Smooth muscle cell (in vitro differentiated cells): ENCODE measurements around the gene ST7L. TPM values are rescaled to one million over a fixed set of nuclear protein-coding genes. Genes with fewer than 3 reads are reported as not detected.

ENCODE experiments used
- DNase-seq: peaks from one replicate; lab custom pipeline; 2025; ENCODE audit not compliant: unreplicated experiment; lab: John Stamatoyannopoulos, UW
- H2AFZ ChIP-seq: fragments of 200-600 bp; sonication (generic); 2 replicates; pipeline ENCODE4 v1.6.0; 2016; ENCODE audit warnings: antibody characterized with exemption, low read depth, mild to moderate bottlenecking
- H3F3A ChIP-seq: fragments of 200-600 bp; sonication (generic); 2 replicates; pipeline ENCODE4 v1.6.0; 2017; ENCODE audit warnings: antibody characterized with exemption, low read depth
- H3K27ac ChIP-seq: fragments of 200-600 bp; sonication (generic); 2 replicates; pipeline ENCODE4 v1.5.1; 2016; ENCODE audit warnings: low read depth, mild to moderate bottlenecking
- H3K27me3 ChIP-seq: fragments of 200-600 bp; sonication (generic); 2 replicates; pipeline ENCODE4 v1.6.1; 2016; ENCODE audit warnings: low read depth, mild to moderate bottlenecking
- H3K36me3 ChIP-seq: fragments of 200-600 bp; sonication (generic); 2 replicates; pipeline ENCODE4 v1.5.1; 2016; ENCODE audit warnings: low read depth
- H3K4me1 ChIP-seq: fragments of 200-600 bp; sonication (generic); 2 replicates; pipeline ENCODE4 v1.5.1; 2016; ENCODE audit warnings: low read depth
- H3K4me2 ChIP-seq: fragments of 200-600 bp; sonication (generic); 2 replicates; pipeline ENCODE4 v1.6.0; 2016; ENCODE audit warnings: mild to moderate bottlenecking
- H3K4me3 ChIP-seq: fragments of 200-600 bp; sonication (generic); 2 replicates; pipeline ENCODE4 v1.5.1; 2016; ENCODE audit warnings: mild to moderate bottlenecking
- H3K79me2 ChIP-seq: fragments of 200-600 bp; sonication (generic); 2 replicates; pipeline ENCODE4 v1.6.0; 2016; ENCODE audit warnings: low read depth, mild to moderate bottlenecking
- H3K9ac ChIP-seq: fragments of 200-600 bp; sonication (generic); 2 replicates; pipeline ENCODE4 v1.6.0; 2016; ENCODE audit warnings: low read depth
- H3K9me3 ChIP-seq: fragments of 200-600 bp; sonication (generic); replicated peaks from 2 replicates; pipeline ENCODE4 v1.5.1; 2016; ENCODE audit warnings: low read depth
- H4K20me1 ChIP-seq: fragments of 200-600 bp; sonication (generic); 2 replicates; pipeline ENCODE4 v1.6.0; 2016; ENCODE audit warnings: low read depth
- CTCF ChIP-seq: fragments of 200-600 bp; sonication (generic); IDR thresholded peaks from 2 replicates; pipeline ENCODE4 v1.5.1; 2017; ENCODE audit warnings: borderline replicate concordance, mild to moderate bottlenecking, antibody characterized with exemption; ENCODE audit not compliant: insufficient read depth, poor library complexity, severe bottlenecking
- polyA plus RNA-seq: library from polyadenylated mRNA; unstranded; fragments of >200 nt; fragmentation: Nextera tagmentation; extraction: Ambion mirVana; gene quantifications from 2 replicates; pipeline ENCODE4 v1.2.1, GENCODE V29; 2016
- small RNA-seq: library from RNA; depleted of rRNA; stranded (forward); fragments of <200 nt; gene quantifications from one replicate; pipeline ENCODE3, GENCODE V24; 2014
- total RNA-seq: library from RNA; depleted of rRNA; stranded (reverse); fragments of >200 nt; gene quantifications from 2 replicates; pipeline ENCODE4 v1.2.3, GENCODE V29; 2014

Gene ST7L
- total and polyA plus RNA-seq, 2 experiments from 2014 or later: 11.8 to 28.0 TPM

- Histone ChIP-seq H3K9ac (no peak overlapping the region), H3K4me2 (no peak overlapping the region), H3K4me1 (no peaks in the 10 kb centered on the region), H3K27ac (no peak overlapping the region), H3K9me3 (no peaks in the 10 kb centered on the region), H4K20me1 (no peaks in the 10 kb centered on the region), H2AFZ (no peak overlapping the region), H3K36me3 (no peaks in the 10 kb centered on the region), H3K27me3 (no peaks in the 10 kb centered on the region), H3K4me3 (no peak overlapping the region), H3K79me2 (no peaks in the 10 kb centered on the region), H3F3A (no peaks in the 10 kb centered on the region)
- no peak for DNase-seq
- TF ChIP-seq CTCF: no peak
These were observed 141.4 kb downstream of the ST7L start for GRCh38 chr1:112477550-112477949.

Small RNAs within 50 kb of the gene (small RNA-seq; reads per million reads assigned to genes)
- 0.11 reads per million for gene RNU7-70P

Other genes starting within 250 kb of the ST7L start
- 19.7 and 22.0 TPM in 2 replicates for gene CTTNBP2NL, start 222.9 kb downstream of the ST7L start, total RNA-seq
- 10.4 and 24.5 TPM in 2 replicates for gene CTTNBP2NL, start 222.9 kb downstream of the ST7L start, polyA plus RNA-seq
- 1.8 and 3.5 TPM in 2 replicates for gene WNT2B, start 110.2 kb downstream of the ST7L start, total RNA-seq
- 0.41 and 1.3 TPM in 2 replicates for gene WNT2B, start 110.2 kb downstream of the ST7L start, polyA plus RNA-seq
- gene CAPZA1, start 691 bp upstream of the ST7L start, total RNA-seq: 238 and 264 TPM in 2 replicates
- 100 and 114 TPM in 2 replicates for gene CAPZA1, start 691 bp upstream of the ST7L start, polyA plus RNA-seq
- gene MOV10, start 55.5 kb upstream of the ST7L start, total RNA-seq: 36.9 and 40.4 TPM in 2 replicates
- gene MOV10, start 55.5 kb upstream of the ST7L start, polyA plus RNA-seq: 56.8 and 60.6 TPM in 2 replicates
- 270 and 303 TPM in 2 replicates for gene RHOC, start 88.0 kb upstream of the ST7L start, total RNA-seq
- gene RHOC, start 88.0 kb upstream of the ST7L start, polyA plus RNA-seq: 518 and 596 TPM in 2 replicates
- gene PPM1J, start 96.2 kb upstream of the ST7L start, total RNA-seq: 0.40 and 1.2 TPM in 2 replicates
- gene PPM1J, start 96.2 kb upstream of the ST7L start, polyA plus RNA-seq: 4.7 and 5.2 TPM in 2 replicates